HFFc6 (cell line): ENCODE results near the gene SPNS2. TPM values are rescaled to one million over a fixed set of nuclear protein-coding genes. Genes with fewer than 3 reads are reported as not detected.

Experiments
- DNase-seq: peaks from one replicate; pipeline ENCODE4 v3.0.0-alpha.2; 2018
- H3K27ac Mint-ChIP-seq: 2 replicates; pipeline ENCODE4 v1.8.0; 2020; ENCODE audit warnings: mild to moderate bottlenecking, mixed read lengths
- H3K27me3 Mint-ChIP-seq: 2 replicates; pipeline ENCODE4 v1.8.0; 2021; ENCODE audit warnings: mild to moderate bottlenecking, moderate library complexity, mixed read lengths; ENCODE audit not compliant: insufficient read depth
- H3K36me3 Mint-ChIP-seq: 2 replicates; pipeline ENCODE4 v1.8.0; 2021; ENCODE audit warnings: low read depth, mixed read lengths
- H3K4me1 Mint-ChIP-seq: 2 replicates; pipeline ENCODE4 v1.8.0; 2020; ENCODE audit warnings: low read depth, mixed read lengths
- H3K4me3 Mint-ChIP-seq: 2 replicates; pipeline ENCODE4 v1.8.0; 2020; ENCODE audit warnings: mild to moderate bottlenecking, moderate library complexity, mixed read lengths
- H3K9me3 Mint-ChIP-seq: 2 replicates; pipeline ENCODE4 v1.8.0; 2020; ENCODE audit warnings: mild to moderate bottlenecking, mixed read lengths
- CTCF ChIP-seq: fragments of 200-600 bp; sonication (generic); IDR thresholded peaks from 2 replicates; pipeline ENCODE4 v1.5.0; 2021; ENCODE audit warnings: antibody characterized with exemption, mild to moderate bottlenecking
- total RNA-seq, 6 experiments: library from RNA; stranded (reverse); fragmentation: NEBNext Ultra II Directional; extraction: Animal tissue kit (Norgen Biotek cat#: 25700); gene quantifications; 2 replicates in 1 of 6; 3 replicates in 5 of 6; pipeline ENCODE4 v1.2.3, GENCODE V29; 2021

Gene SPNS2
- total RNA-seq, 6 experiments from 2014 or later, result not detected

- Mint-ChIP-seq H3K36me3 (peaks cover 7% of the 10 kb centered on the region), H3K4me1 (peaks cover 4% of the 10 kb centered on the region; the same call in 1 of the 2 replicates), H3K9me3 (no peaks in the 10 kb centered on the region), H3K4me3 (no peak overlapping the region), H3K27me3 (peaks cover 6% of the 10 kb centered on the region), H3K27ac (no peak overlapping the region)
- DNase-seq, result no peak
- TF ChIP-seq CTCF, result no peak
Measured at GRCh38 chr17:4548061-4548461, 49.4 kb downstream of the SPNS2 start.

GRCh38 chr17:4548721-4549531 is 50.2 kb downstream of the SPNS2 start:
- Mint-ChIP-seq H3K9me3 (no peaks in the 10 kb centered on the region), H3K4me3 (no peak overlapping the region), H3K27ac (peak overlapping the region; percentile 11; the same call in 1 of the 2 replicates), H3K36me3 (peaks cover 11% of the 10 kb centered on the region), H3K27me3 (peaks cover 3% of the 10 kb centered on the region), H3K4me1 (peaks cover 9% of the 10 kb centered on the region)
- no peak for TF ChIP-seq CTCF
- no peak for DNase-seq

- Mint-ChIP-seq H3K36me3 (peaks cover 21% of the 10 kb centered on the region), H3K9me3 (no peaks in the 10 kb centered on the region), H3K27me3 (peaks cover 3% of the 10 kb centered on the region; the same call in 1 of the 2 replicates), H3K4me3 (no peak overlapping the region), H3K27ac (no peak overlapping the region), H3K4me1 (peaks cover 16% of the 10 kb centered on the region)
- no peak for DNase-seq
- no peak for TF ChIP-seq CTCF
Measured at GRCh38 chr17:4549781-4550533, 51.3 kb downstream of the SPNS2 start.

GRCh38 chr17:4550534-4551039 is 51.9 kb downstream of the SPNS2 start:
- Mint-ChIP-seq H3K4me3 (no peak overlapping the region), H3K27ac (no peak overlapping the region), H3K9me3 (no peaks in the 10 kb centered on the region), H3K27me3 (peaks cover 3% of the 10 kb centered on the region), H3K36me3 (peaks cover 21% of the 10 kb centered on the region), H3K4me1 (peaks cover 19% of the 10 kb centered on the region)
- no peak for DNase-seq
- TF ChIP-seq CTCF, result no peak

- H3K27me3 Mint-ChIP-seq, result peaks cover 3% of the 10 kb centered on the region
- H3K9me3 Mint-ChIP-seq, result no peaks in the 10 kb centered on the region
- no peak for DNase-seq
- peaks cover 21% of the 10 kb centered on the region for H3K36me3 Mint-ChIP-seq
- H3K4me3 Mint-ChIP-seq, result no peak overlapping the region
- peak; percentile 50 for TF ChIP-seq CTCF
- peaks cover 25% of the 10 kb centered on the region for H3K4me1 Mint-ChIP-seq
- peak overlapping the region; percentile 29; the same call in 1 of the 2 replicates for H3K27ac Mint-ChIP-seq
Measured at GRCh38 chr17:4551141-4551540, 52.5 kb downstream of the SPNS2 start.
